ENCODE data around the gene FAM240B. TPM values are rescaled to one million over a fixed set of nuclear protein-coding genes. Genes with fewer than 3 reads are reported as not detected.

FAM240B gene
- total RNA-seq, 1 donor: not detected

DNA sequence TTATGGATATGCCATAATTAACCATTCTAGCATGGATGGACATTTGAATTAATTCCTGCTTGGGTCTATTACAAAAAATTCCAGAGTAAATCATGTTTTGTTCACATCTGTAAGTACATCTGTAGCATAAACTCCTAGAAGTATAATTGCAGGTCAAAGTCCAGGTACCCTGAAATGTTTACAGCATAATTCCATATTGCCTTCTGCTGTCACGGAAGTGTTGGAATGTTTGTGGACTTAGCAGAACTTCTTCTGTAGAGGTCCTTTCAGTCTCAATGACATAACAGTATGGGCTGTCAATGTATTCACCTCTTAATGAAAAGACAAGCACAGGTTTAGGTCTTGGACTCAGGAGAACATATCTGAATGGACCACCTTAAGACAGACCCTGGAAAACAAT is 1.8 kb downstream of the FAM240B start:
- Histone ChIP-seq H3K9me3 (ENCODE audit: low read depth, low read length) (no peaks in the 10 kb centered on the region), H3K4me3 (ENCODE audit: low read length) (no peak overlapping the region), H3K4me1 (ENCODE audit: insufficient read depth, low read length) (no peaks in the 10 kb centered on the region), H3K27me3 (ENCODE audit: insufficient read depth, low read length) (no peaks in the 10 kb centered on the region)

DNA sequence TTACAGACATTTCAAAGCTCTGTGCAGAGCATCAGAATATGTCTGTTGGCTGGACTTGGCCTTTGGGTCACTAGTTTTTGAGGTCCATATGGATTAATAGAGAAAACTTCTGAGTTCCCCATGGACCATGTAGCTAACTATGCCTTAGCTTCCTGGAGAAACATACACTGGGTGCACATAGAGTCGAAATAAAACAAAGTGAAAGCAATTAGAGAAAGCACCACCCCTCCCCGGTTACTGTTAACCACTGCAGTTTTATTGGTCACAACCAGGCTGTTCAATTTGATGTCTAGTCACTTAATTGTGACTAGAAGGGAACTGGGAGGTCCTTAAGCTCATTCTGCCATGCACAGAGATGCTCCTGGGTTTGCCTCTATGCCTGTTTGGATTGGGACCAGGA is 4.2 kb downstream of the FAM240B start:
- no peaks in the 10 kb centered on the region for H3K9me3 ChIP-seq (ENCODE audit: low read depth, low read length)
- H3K4me1 ChIP-seq (ENCODE audit: insufficient read depth, low read length): no peaks in the 10 kb centered on the region
- H3K27me3 ChIP-seq (ENCODE audit: insufficient read depth, low read length): no peaks in the 10 kb centered on the region
- no peak overlapping the region for H3K4me3 ChIP-seq (ENCODE audit: low read length)

DNA sequence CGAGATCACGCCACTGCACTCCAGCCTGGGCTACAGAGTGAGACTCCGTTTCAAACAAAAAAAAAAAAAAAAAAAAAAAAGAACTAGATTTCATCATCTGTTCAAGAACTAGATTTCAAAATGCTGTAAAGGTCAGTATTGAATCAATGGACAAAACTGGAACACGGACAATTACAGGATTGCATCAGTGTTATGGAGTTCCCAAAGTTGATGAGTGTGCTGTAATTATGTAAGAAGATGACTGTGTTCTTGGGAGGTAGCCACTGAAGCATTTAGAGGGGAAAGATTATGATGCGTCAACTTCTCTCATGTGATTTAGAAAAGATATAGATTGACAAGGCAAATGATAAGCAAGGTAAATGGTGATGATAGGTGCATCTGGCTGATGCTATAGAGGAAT is 6.5 kb downstream of the FAM240B start:
- H3K9me3 ChIP-seq (ENCODE audit: low read depth, low read length): no peaks in the 10 kb centered on the region
- no peaks in the 10 kb centered on the region for H3K27me3 ChIP-seq (ENCODE audit: insufficient read depth, low read length)
- H3K4me3 ChIP-seq (ENCODE audit: low read length): no peak overlapping the region
- no peaks in the 10 kb centered on the region for H3K4me1 ChIP-seq (ENCODE audit: insufficient read depth, low read length)

DNA sequence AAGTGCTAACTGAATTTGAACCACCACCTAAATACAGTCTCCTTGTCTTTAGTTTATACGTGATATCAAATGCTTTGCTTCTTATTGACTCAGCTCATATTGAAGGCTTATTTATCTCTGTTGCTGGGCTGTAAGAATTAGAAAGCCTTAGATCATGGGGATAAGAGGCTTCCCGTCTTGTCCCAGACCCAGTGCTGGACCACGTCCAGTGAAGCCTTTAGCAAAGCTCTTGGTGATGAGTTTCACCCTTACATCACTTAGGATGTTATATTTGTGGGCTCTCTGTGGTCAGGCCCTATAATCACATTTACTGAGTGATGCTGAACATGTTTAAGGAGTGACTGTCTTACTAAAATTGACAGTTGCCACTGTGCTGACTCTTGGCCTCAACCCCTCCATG is 11.2 kb downstream of the FAM240B start:
- Histone ChIP-seq H3K9me3 (ENCODE audit: low read depth, low read length) (no peaks in the 10 kb centered on the region), H3K27me3 (ENCODE audit: insufficient read depth, low read length) (no peaks in the 10 kb centered on the region), H3K4me3 (ENCODE audit: low read length) (no peak overlapping the region), H3K4me1 (ENCODE audit: insufficient read depth, low read length) (no peaks in the 10 kb centered on the region)

DNA sequence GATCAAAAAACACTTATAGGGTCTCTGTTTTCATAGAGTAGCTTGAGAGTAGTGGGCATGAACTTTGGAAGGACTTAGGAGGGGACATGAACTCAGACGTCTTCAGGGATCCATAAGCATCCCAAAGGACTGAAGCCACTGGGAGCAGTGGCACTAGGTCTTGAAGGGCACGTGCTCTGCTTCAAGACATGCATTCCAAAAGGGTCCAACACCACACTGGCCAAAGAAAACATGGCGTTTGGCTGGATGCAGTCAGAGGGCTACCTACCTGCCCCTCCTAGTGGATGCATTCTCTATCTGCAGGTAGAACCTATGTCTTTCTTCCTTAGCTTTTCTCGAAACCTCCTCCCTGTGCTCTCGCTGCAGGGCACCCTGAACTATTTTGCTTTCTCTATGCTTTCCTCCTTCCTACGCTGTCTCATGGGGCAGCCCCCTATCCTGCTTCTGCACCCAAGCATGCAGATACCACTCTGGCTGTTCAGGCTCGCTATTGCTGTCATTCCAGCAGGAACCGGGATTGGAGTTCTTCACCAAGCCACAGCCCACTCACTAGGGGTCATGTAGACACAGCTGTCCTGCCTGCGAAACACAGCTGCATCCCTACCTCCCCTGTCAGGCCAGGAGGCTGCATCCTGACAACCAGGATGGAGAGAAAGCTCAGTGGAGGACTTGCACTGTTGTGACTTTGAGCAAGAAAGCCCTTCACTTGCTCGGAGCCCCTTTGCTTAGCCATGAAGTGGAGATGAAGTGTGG is 11.9 kb downstream of the FAM240B start:
- Histone ChIP-seq H3K27me3 (ENCODE audit: insufficient read depth, low read length) (no peaks in the 10 kb centered on the region), H3K4me3 (ENCODE audit: low read length) (no peak overlapping the region), H3K4me1 (ENCODE audit: insufficient read depth, low read length) (no peaks in the 10 kb centered on the region), H3K9me3 (ENCODE audit: low read depth, low read length) (no peaks in the 10 kb centered on the region)

DNA sequence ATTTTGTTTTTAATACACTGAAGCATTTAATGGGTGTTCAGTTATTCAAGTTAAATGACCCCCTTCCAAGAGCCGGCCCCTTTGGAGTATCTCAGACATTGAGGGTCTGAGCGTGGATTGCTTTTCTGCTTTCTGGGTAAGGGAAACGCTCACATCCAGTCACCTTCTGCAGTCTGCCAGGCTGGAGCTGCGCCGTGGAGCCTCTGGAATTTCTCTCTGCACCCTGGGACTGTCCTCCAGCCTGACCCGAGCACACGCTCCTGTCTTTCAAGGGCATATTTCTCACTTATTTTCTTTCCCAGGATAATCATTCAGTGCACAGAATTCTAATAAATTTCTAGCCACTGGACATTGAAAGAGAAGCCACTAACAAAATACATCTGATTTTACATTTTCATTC is 13.4 kb downstream of the FAM240B start:
- Histone ChIP-seq H3K4me1 (ENCODE audit: insufficient read depth, low read length) (no peaks in the 10 kb centered on the region), H3K4me3 (ENCODE audit: low read length) (no peak overlapping the region), H3K9me3 (ENCODE audit: low read depth, low read length) (no peaks in the 10 kb centered on the region), H3K27me3 (ENCODE audit: insufficient read depth, low read length) (no peaks in the 10 kb centered on the region)

DNA sequence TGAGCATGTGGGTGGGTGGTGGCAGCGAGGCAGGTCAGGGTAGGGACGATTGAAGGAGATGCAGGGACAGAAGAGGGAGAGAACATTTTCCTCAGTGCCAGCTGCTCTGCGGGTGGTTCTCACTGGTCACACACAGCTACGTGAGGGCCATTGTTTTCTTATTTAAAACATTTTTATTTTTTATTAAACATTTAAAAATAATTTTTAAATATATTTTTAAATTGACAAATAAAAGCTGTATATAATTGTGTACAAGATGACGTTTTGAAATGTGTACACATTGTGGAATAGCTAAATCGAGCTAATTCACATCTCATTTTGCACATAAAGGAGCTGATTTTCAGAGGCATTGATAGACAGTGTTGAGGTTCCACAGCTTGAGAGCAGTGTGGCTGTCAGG is 14.0 kb downstream of the FAM240B start:
- Histone ChIP-seq H3K27me3 (ENCODE audit: insufficient read depth, low read length) (no peaks in the 10 kb centered on the region), H3K9me3 (ENCODE audit: low read depth, low read length) (no peaks in the 10 kb centered on the region), H3K4me1 (ENCODE audit: insufficient read depth, low read length) (no peaks in the 10 kb centered on the region), H3K4me3 (ENCODE audit: low read length) (no peak overlapping the region)

DNA sequence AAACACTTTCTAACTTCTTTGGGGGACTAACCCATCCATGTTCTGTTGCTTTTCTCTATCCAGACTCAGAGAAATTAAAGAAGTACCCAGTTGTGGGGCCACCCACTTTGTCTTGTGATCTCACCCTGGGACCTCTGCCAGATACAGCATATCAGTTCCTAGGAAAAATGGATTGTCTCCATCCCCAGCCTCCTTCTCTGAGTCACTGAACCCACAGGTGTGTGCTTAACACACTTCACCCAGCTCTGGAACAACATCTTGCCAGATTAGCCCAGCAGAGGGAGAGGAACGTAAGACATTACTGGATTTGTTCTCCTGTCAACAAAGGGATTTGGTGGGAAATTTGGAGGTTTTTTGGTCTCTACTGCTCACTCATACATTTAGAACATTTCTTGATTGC is 19.2 kb downstream of the FAM240B start:
- Histone ChIP-seq H3K4me3 (ENCODE audit: low read length) (no peak overlapping the region), H3K27me3 (ENCODE audit: insufficient read depth, low read length) (no peaks in the 10 kb centered on the region), H3K9me3 (ENCODE audit: low read depth, low read length) (no peaks in the 10 kb centered on the region), H3K4me1 (ENCODE audit: insufficient read depth, low read length) (no peaks in the 10 kb centered on the region)

DNA sequence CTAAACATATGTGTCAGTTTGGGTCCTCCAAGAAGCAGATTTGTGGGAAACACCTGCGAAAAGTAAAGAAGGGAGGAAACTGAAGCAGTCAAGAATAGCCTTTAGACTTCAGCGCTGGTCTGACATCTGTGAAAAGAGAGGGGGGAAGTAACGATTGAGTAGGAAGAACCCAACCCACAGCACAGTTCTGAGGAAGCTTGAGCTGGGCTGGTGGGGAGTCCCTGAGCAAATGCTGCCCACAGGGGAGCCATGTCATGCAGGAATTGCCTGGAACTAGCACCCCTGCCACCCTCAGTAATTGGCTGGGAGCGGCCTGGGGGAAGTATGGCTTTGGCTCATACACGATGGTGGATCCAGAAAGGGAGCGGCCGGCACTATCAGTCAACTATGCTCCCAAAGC is 20.6 kb downstream of the FAM240B start:
- H3K4me1 ChIP-seq (ENCODE audit: insufficient read depth, low read length): no peaks in the 10 kb centered on the region
- H3K4me3 ChIP-seq (ENCODE audit: low read length): no peak overlapping the region
- no peaks in the 10 kb centered on the region for H3K9me3 ChIP-seq (ENCODE audit: low read depth, low read length)
- no peaks in the 10 kb centered on the region for H3K27me3 ChIP-seq (ENCODE audit: insufficient read depth, low read length)

DNA sequence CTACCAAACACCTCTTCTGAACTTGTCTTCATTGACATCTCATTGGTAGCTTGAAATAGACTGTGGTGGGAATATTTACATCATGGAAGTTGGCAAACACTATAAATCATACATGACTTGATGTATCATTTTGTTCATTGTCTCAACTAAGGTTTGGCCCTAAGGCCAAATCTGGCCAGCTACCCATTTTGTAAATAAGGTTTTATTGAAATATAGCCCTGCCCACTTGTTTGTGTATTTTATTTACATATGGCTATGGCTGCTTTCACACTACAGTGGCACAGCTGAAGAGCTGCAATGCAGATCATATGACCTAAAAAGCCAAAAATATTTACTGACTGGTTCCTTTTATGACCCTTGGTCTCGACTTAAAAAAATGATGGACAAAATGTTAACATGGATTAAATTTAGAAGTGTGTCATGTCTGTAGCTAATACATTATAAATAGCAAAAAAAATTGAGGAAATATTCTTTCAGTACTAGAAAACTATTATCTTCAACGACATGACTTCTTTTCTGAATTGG is 22.1 kb downstream of the FAM240B start:
- Histone ChIP-seq H3K4me3 (ENCODE audit: low read length) (no peak overlapping the region), H3K4me1 (ENCODE audit: insufficient read depth, low read length) (no peaks in the 10 kb centered on the region), H3K9me3 (ENCODE audit: low read depth, low read length) (no peaks in the 10 kb centered on the region), H3K27me3 (ENCODE audit: insufficient read depth, low read length) (no peaks in the 10 kb centered on the region)

DNA sequence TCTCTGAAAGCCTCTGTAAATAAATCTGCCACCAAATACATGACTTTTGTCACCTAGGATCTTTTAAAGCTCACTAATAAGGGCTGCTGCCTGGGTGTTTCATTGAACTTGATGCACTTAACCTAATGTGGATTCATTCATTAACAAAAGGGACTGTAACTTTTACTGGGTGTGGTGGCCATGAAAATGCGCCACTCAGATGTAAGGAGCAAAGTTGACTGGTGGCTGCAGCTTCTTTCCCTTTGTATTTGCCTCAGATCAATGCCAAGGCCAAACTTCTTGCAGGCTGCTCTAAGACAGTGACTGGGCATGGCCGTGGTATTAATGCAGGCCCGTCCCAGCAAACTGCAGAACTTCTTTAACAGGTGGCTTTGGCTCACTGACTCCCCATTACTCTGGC is 22.9 kb downstream of the FAM240B start:
- Histone ChIP-seq H3K4me3 (ENCODE audit: low read length) (no peak overlapping the region), H3K27me3 (ENCODE audit: insufficient read depth, low read length) (no peaks in the 10 kb centered on the region), H3K9me3 (ENCODE audit: low read depth, low read length) (no peaks in the 10 kb centered on the region), H3K4me1 (ENCODE audit: insufficient read depth, low read length) (no peaks in the 10 kb centered on the region)

DNA sequence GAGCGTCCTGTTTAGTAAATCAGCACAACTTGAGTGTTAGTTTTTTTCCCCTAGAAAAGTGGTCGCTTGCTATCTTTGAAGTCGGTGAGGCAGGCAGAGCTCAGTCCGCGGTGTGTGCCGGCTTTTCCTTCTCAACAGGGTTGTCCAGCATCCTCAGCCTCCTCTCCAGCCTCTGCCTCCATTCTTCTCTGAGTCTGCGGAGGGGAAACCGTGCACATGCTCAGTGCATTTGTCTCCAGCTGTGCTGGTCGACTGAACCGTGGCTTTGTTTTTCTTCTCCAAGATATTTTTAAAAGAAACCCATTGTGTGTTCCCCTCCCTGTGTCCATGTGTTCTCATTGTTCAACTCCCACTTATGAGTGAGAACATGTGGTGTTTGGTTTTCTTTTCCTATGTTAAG is 25.3 kb downstream of the FAM240B start:
- no peaks in the 10 kb centered on the region for H3K9me3 ChIP-seq (ENCODE audit: low read depth, low read length)
- H3K4me3 ChIP-seq (ENCODE audit: low read length): no peak overlapping the region
- no peaks in the 10 kb centered on the region for H3K4me1 ChIP-seq (ENCODE audit: insufficient read depth, low read length)
- H3K27me3 ChIP-seq (ENCODE audit: insufficient read depth, low read length): no peaks in the 10 kb centered on the region

DNA sequence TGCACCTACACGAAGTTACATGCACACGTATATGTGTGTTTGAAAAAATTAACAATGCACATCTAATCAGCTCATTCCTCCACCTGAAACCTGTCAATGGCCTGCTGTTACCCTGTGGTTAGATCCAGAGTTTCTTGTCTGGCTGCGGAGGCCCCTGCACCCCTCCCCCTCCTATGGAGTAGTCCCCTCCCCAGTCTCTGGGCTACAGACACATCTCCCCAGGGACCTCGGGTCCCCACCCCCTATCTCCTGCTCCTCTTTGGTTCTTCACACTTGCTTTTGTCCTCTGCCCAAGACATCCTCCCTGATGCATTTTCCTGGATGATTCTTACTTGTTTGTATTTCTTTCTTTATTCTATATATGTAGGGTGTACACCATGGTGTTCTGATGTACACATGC is 27.2 kb downstream of the FAM240B start:
- Histone ChIP-seq H3K4me3 (ENCODE audit: low read length) (no peak overlapping the region), H3K27me3 (ENCODE audit: insufficient read depth, low read length) (no peaks in the 10 kb centered on the region), H3K9me3 (ENCODE audit: low read depth, low read length) (no peaks in the 10 kb centered on the region), H3K4me1 (ENCODE audit: insufficient read depth, low read length) (no peaks in the 10 kb centered on the region)

DNA sequence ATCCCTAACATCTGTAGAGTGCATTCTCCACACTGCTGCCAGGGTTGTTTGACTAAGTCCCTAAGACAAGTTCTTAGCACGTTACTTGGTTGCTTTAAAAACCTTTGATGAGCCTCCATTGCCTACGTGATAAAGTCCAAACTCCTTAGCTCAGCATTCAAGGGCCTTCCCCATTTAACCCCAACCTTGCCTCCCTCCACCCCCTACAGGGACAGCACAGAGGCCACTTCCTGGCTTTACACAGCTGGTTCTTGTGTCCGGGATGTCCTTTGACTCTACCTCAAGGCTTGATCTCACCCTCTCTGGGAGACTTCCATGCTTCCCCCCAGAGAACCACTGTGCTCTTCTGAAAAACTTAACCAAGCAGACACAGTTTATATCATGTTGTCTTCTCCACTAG is 29.4 kb downstream of the FAM240B start:
- H3K4me3 ChIP-seq (ENCODE audit: low read length): no peak overlapping the region
- no peaks in the 10 kb centered on the region for H3K27me3 ChIP-seq (ENCODE audit: insufficient read depth, low read length)
- no peaks in the 10 kb centered on the region for H3K4me1 ChIP-seq (ENCODE audit: insufficient read depth, low read length)
- no peaks in the 10 kb centered on the region for H3K9me3 ChIP-seq (ENCODE audit: low read depth, low read length)

DNA sequence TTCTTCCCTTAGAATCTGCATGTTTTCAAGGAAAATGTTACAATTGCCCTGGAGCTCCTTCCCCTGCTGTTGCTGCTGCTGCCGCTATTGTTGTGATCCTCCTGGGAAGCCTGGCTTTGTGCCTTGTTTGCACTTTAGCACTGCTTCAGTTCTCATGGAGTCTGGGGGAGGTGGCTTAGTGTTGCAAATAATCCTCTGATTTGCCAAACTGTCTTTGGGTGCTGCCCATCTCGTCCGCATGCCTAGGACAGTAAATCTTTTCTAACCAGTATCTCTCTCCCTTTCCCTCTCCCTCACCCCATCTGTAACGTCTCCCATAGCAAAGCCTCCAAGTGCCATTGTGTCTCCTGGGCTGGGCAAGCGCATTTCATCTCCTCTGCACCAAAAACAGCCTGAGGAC is 30.3 kb downstream of the FAM240B start:
- Histone ChIP-seq H3K27me3 (ENCODE audit: insufficient read depth, low read length) (no peaks in the 10 kb centered on the region), H3K9me3 (ENCODE audit: low read depth, low read length) (no peaks in the 10 kb centered on the region), H3K4me3 (ENCODE audit: low read length) (no peak overlapping the region), H3K4me1 (ENCODE audit: insufficient read depth, low read length) (no peaks in the 10 kb centered on the region)

DNA sequence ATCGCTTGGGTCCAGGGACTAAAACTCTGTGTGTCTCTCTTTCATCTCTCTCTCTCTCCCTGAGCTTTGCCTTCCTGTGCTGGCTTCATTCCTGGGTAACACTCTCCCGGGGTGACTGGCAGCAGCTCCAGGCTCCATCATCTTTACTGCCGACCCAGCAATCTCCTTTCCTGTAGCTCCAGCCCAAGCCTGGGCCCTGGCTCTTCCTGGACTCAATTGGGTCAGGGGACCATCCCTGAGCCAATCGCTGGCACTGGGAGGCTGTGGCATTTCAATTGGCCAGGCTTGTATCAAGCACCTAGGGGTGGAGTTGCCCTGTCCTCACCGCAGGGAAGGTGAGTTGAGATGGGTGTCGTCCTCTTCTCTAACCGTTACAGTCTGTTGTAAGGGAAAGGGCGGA is 31.9 kb downstream of the FAM240B start:
- no peaks in the 10 kb centered on the region for H3K4me1 ChIP-seq (ENCODE audit: insufficient read depth, low read length)
- no peak overlapping the region for H3K4me3 ChIP-seq (ENCODE audit: low read length)
- no peaks in the 10 kb centered on the region for H3K27me3 ChIP-seq (ENCODE audit: insufficient read depth, low read length)
- H3K9me3 ChIP-seq (ENCODE audit: low read depth, low read length): no peaks in the 10 kb centered on the region
